ENCODE measurements around the gene MCTP1.

GRCh38 chr5:95070453-95070852, 214.4 kb downstream of the MCTP1 start:
- TF ChIP-seq ZFP30 (CRISPR knock-in tag; IDR thresholded peaks at IDR 0.05) (no peak), CSDC2 (CRISPR knock-in tag; IDR thresholded peaks at IDR 0.05) (no peak), PATZ1 (CRISPR knock-in tag; IDR thresholded peaks at IDR 0.05; ENCODE audit: borderline replicate concordance) (no peak), OSR1 (CRISPR knock-in tag; IDR thresholded peaks at IDR 0.05) (no peak), ZNF565 (CRISPR knock-in tag; conservative IDR thresholded peaks at IDR 0.05; ENCODE audit: low read depth) (no peak), ESRRG (CRISPR knock-in tag; IDR thresholded peaks at IDR 0.05) (no peak), GLIS3 (CRISPR knock-in tag; IDR thresholded peaks at IDR 0.05) (no peak), ZC3H10 (CRISPR knock-in tag; IDR thresholded peaks at IDR 0.05) (no peak), ZFP3 (CRISPR knock-in tag; IDR thresholded peaks at IDR 0.05) (no peak), TOX (CRISPR knock-in tag; IDR thresholded peaks at IDR 0.05; ENCODE audit: borderline replicate concordance) (no peak), CREB5 (CRISPR knock-in tag; IDR thresholded peaks at IDR 0.05; ENCODE audit: low read depth) (no peak), ARNTL (CRISPR knock-in tag; IDR thresholded peaks at IDR 0.05; ENCODE audit: borderline replicate concordance, low read depth) (no peak)

Data from SK-N-SH treated with all-trans-retinoic acid at 6 μM for 48 hours (cell line).